ENCODE measurements around the gene TRAK1. TPM values are rescaled to one million over a fixed set of nuclear protein-coding genes. Genes with fewer than 3 reads are reported as not detected.

TRAK1 gene
- total and polyA plus RNA-seq, 10 of the 15 experiments (the other 5 are each of a cell fraction or from before 2014, with no cell fraction given): 6.6 to 46.2 (median 23.7) TPM

DNA sequence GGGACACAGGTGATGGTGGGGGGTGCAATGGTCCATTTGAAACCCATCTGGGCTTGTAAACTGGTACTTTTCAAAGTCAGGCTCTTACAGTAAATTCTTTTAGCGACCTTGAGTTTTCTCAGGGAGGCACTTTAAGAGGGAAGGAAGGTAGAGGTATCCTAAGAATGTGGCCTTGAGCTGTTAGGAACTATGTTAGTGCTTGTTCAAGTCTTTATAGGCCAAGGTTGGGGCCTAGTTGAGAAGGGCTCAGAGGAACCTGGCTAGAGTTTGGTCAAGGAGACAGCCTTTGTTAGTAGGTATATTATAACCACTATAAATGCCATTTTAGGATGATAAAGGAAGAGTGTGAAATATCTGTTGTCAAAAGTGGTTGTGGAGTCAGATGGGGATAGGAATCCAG, 184.1 kb downstream of the TRAK1 start:
- ChIA-PET POLR2A (no interaction called here), RAD21 (ENCODE audit: unreplicated experiment) (no interaction called here), CTCF (no interaction called here), SMC1A (ENCODE audit: uncharacterized antibody, unreplicated experiment) (no interaction called here)
- no peak overlapping the region for H3K4me3 ChIP-seq
- no peaks in the 10 kb centered on the region for H3K36me3 ChIP-seq (ENCODE audit: control insufficient read depth in 2 of 2, insufficient read depth in 2 of 2, low read length in 1 of 2)
- no peak overlapping the region for H2AFZ ChIP-seq (ENCODE audit: control insufficient read depth, low read depth, low read length)
- intact Hi-C loops (cut with micrococcal nuclease; ENCODE audit: unreplicated experiment) (no loop called here), in situ Hi-C loops (cut with MboI) (no loop called here)
- WGBS (ENCODE audit: insufficient coverage, insufficient replicate concordance, low lambda C conversion rate, missing lambda C conversion rate): 0% methylated on average over 1 of the region's 1 CpG
- no peak overlapping the region for H3K4me2 ChIP-seq (ENCODE audit: control insufficient read depth, insufficient read depth)
- H3K27ac ChIP-seq (ENCODE audit: control insufficient read depth, insufficient read depth): no peak overlapping the region
- H3K9ac ChIP-seq (ENCODE audit: control insufficient read depth, insufficient read depth, low read length): no peak overlapping the region
- H3K79me2 ChIP-seq (ENCODE audit: control insufficient read depth, insufficient read depth, low read length): no peaks in the 10 kb centered on the region
- DNase-seq (ENCODE audit: low read depth, low spot score) (no peak), ATAC-seq (no peak), FAIRE-seq (no peak)
- H4K20me1 ChIP-seq (ENCODE audit: control insufficient read depth, insufficient read depth): no peaks in the 10 kb centered on the region
- TF ChIP-seq, protein P1, sequence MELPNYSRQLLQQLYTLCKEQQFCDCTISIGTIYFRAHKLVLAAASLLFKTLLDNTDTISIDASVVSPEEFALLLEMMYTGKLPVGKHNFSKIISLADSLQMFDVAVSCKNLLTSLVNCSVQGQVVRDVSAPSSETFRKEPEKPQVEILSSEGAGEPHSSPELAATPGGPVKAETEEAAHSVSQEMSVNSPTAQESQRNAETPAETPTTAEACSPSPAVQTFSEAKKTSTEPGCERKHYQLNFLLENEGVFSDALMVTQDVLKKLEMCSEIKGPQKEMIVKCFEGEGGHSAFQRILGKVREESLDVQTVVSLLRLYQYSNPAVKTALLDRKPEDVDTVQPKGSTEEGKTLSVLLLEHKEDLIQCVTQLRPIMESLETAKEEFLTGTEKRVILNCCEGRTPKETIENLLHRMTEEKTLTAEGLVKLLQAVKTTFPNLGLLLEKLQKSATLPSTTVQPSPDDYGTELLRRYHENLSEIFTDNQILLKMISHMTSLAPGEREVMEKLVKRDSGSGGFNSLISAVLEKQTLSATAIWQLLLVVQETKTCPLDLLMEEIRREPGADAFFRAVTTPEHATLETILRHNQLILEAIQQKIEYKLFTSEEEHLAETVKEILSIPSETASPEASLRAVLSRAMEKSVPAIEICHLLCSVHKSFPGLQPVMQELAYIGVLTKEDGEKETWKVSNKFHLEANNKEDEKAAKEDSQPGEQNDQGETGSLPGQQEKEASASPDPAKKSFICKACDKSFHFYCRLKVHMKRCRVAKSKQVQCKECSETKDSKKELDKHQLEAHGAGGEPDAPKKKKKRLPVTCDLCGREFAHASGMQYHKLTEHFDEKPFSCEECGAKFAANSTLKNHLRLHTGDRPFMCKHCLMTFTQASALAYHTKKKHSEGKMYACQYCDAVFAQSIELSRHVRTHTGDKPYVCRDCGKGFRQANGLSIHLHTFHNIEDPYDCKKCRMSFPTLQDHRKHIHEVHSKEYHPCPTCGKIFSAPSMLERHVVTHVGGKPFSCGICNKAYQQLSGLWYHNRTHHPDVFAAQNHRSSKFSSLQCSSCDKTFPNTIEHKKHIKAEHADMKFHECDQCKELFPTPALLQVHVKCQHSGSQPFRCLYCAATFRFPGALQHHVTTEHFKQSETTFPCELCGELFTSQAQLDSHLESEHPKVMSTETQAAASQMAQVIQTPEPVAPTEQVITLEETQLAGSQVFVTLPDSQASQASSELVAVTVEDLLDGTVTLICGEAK (IDR thresholded peaks at IDR 0.05; ENCODE audit: borderline replicate concordance): no peak
- TF ChIP-seq RFX5 (IDR thresholded peaks at IDR 0.05; ENCODE audit: low read depth, low read length) (no peak), ZNF274 (IDR thresholded peaks at IDR 0.05; ENCODE audit: insufficient read depth, insufficient read length) (no peak)
- H3K9me3 ChIP-seq (replicated peaks; ENCODE audit: control insufficient read depth, insufficient read depth, low read length): peaks cover 4% of the 10 kb centered on the region; the same call in 1 of the 3 replicates
- no peaks in the 10 kb centered on the region for H3K27me3 ChIP-seq (replicated peaks in 1 of 2; ENCODE audit: control insufficient read depth in 2 of 2, insufficient read depth in 2 of 2, low read length in 1 of 2)
- H3K4me1 ChIP-seq (ENCODE audit: control insufficient read depth, insufficient read depth, low read length): peaks cover 18% of the 10 kb centered on the region
- BruUV-seq (replicated peaks): no TSS peak

Small RNA genes lying within 50 kb of the gene (small RNA-seq; reads per million reads assigned to genes)
- not detected for gene RNU4-78P

Other genes with a start within 250 kb of the TRAK1 start
- 7.6 and 7.9 TPM in 2 replicates for gene ULK4, start 129.3 kb upstream of the TRAK1 start, total RNA-seq (2014; rRNA removed)
- 7.1 and 9.1 TPM in 2 replicates for gene ULK4, start 129.3 kb upstream of the TRAK1 start, total RNA-seq (2014; rRNA removed; fragmentation: Illumina TruSeq; extraction: Trizol)
- gene ULK4, start 129.3 kb upstream of the TRAK1 start, total RNA-seq (2021): 6.1 and 6.2 TPM in 2 replicates
- gene ULK4, start 129.3 kb upstream of the TRAK1 start, polyA plus RNA-seq (2011; rRNA removed): 3.6 and 3.8 TPM in 2 replicates
- 3.5 and 6.8 TPM in 2 replicates for gene ULK4, start 129.3 kb upstream of the TRAK1 start, polyA plus RNA-seq (2014; fragmentation: Illumina TruSeq; extraction: Trizol)
- 1 to 10 TPM; 4.5 to 6.4 TPM for gene ULK4, start 129.3 kb upstream of the TRAK1 start, polyA plus RNA-seq (2014; fragmentation: Nextera tagmentation; extraction: Ambion mirVana)
- 3.9 and 6.2 TPM in 2 replicates for gene ULK4, start 129.3 kb upstream of the TRAK1 start, polyA plus RNA-seq (2014; rRNA removed)
- 1 to 10 TPM; 7.0 to 7.6 TPM for gene ULK4, start 129.3 kb upstream of the TRAK1 start, polyA plus RNA-seq (2016; fragmentation: Nextera tagmentation; extraction: Ambion mirVana)
- not detected in 2 replicates for gene CCK, start 174.8 kb downstream of the TRAK1 start, total RNA-seq (2014; rRNA removed)
- not detected in 2 replicates for gene CCK, start 174.8 kb downstream of the TRAK1 start, total RNA-seq (2014; rRNA removed; fragmentation: Illumina TruSeq; extraction: Trizol)
- gene CCK, start 174.8 kb downstream of the TRAK1 start, total RNA-seq (2021): not detected in 2 replicates
- not detected in 2 replicates for gene CCK, start 174.8 kb downstream of the TRAK1 start, polyA plus RNA-seq (2011; rRNA removed)
- gene CCK, start 174.8 kb downstream of the TRAK1 start, polyA plus RNA-seq (2014; fragmentation: Illumina TruSeq; extraction: Trizol): not detected in 2 replicates
- not detected for gene CCK, start 174.8 kb downstream of the TRAK1 start, polyA plus RNA-seq (2014; fragmentation: Nextera tagmentation; extraction: Ambion mirVana)
- gene CCK, start 174.8 kb downstream of the TRAK1 start, polyA plus RNA-seq (2014; rRNA removed): not detected in 2 replicates
- not detected for gene CCK, start 174.8 kb downstream of the TRAK1 start, polyA plus RNA-seq (2016; fragmentation: Nextera tagmentation; extraction: Ambion mirVana)

Data from GM12878 (cell line).